SK-N-SH (cell line): ENCODE measurements around the gene DEPP1. TPM values are rescaled to one million over a fixed set of nuclear protein-coding genes. Genes with fewer than 3 reads are reported as not detected.
A peak's percentile ranks its signal among the peaks of the same experiment; 100 is the strongest.

Experiments
- CTCF ChIA-PET: fragments of 300-600, 350-600 bp; formaldehyde crosslinking; extraction: SDS; loops from one replicate; lab custom pipeline; 2021; lab: Yijun Ruan, JAX
- POLR2A ChIA-PET: fragments of 350-600 bp; sonication (Branson Sonifier 250); formaldehyde crosslinking; extraction: SDS; loops from one replicate; lab custom pipeline; 2020; ENCODE audit warnings: antibody characterized with exemption, inconsistent platforms; lab: Yijun Ruan, JAX
- DNase-seq: peaks from one replicate; pipeline ENCODE4 v3.0.0; 2012
- H2AFZ ChIP-seq: fragments of 200-600 bp; sonication (generic); 2 replicates; pipeline ENCODE4 v1.8.1; 2016; ENCODE audit warnings: antibody characterized with exemption, mild to moderate bottlenecking, low read depth
- H3F3A ChIP-seq: fragments of 200-600 bp; sonication (generic); replicated peaks from 2 replicates; pipeline ENCODE3; 2016; ENCODE audit warnings: antibody characterized with exemption, mild to moderate bottlenecking; ENCODE audit not compliant: insufficient read depth
- H3K27ac ChIP-seq, 2 experiments: fragments of 200-500 bp in 1 of 2; fragments of 200-600 bp in 1 of 2; sonication (Bioruptor generic) in 1 of 2; sonication (generic), shearing (Covaris generic) in 1 of 2; 2 replicates each; pipeline versions ENCODE4 v1.5.1 to v1.6.1; 2014 to 2016; ENCODE audit warnings: low read depth in 2 of 2, inconsistent platforms in 1 of 2, low read length in 1 of 2, mild to moderate bottlenecking in 1 of 2, mixed read lengths in 1 of 2
- H3K27me3 ChIP-seq: fragments of 200-600 bp; sonication (generic), shearing (Covaris generic); 2 replicates; pipeline ENCODE4 v1.6.1; 2016; ENCODE audit warnings: mixed run types; ENCODE audit not compliant: insufficient read depth
- H3K36me3 ChIP-seq, 2 experiments: fragments of 200-500 bp in 1 of 2; fragments of 200-600 bp in 1 of 2; sonication (Bioruptor generic) in 1 of 2; sonication (generic) in 1 of 2; replicated peaks in 1 of 2; 2 replicates each; pipeline versions ENCODE3 to v1.5.1; 2014 to 2016; ENCODE audit warnings: low read length in 1 of 2, mild to moderate bottlenecking in 1 of 2; ENCODE audit not compliant: insufficient read depth in 2 of 2, control insufficient read depth in 1 of 2
- H3K4me1 ChIP-seq, 2 experiments: fragments of 200-500 bp in 1 of 2; fragments of 200-600 bp in 1 of 2; sonication (Bioruptor generic) in 1 of 2; sonication (generic), shearing (Covaris generic) in 1 of 2; 2 replicates each; pipeline versions ENCODE4 v1.5.1 to v1.6.1; 2014 to 2016; ENCODE audit warnings: low read depth in 1 of 2, low read length in 1 of 2, mixed run types in 1 of 2; ENCODE audit not compliant: insufficient read depth in 2 of 2, control insufficient read depth in 1 of 2
- H3K4me2 ChIP-seq: fragments of 200-600 bp; sonication (generic), shearing (Covaris generic); 2 replicates; pipeline ENCODE4 v1.6.1; 2017; ENCODE audit warnings: mixed run types
- H3K4me3 ChIP-seq, 2 experiments: fragments of 200-500 bp in 1 of 2; fragments of 200-600 bp in 1 of 2; sonication (Bioruptor generic) in 1 of 2; sonication (generic), shearing (Covaris generic) in 1 of 2; 2 replicates each; pipeline versions ENCODE4 v1.5.1 to v1.8.1; 2014 to 2016; ENCODE audit warnings: low read depth in 2 of 2, inconsistent platforms in 1 of 2, low read length in 1 of 2, mild to moderate bottlenecking in 1 of 2, mixed read lengths in 1 of 2, moderate library complexity in 1 of 2
- H3K79me2 ChIP-seq: fragments of 200-600 bp; sonication (generic); 2 replicates; pipeline ENCODE4 v1.8.1; 2017; ENCODE audit warnings: mild to moderate bottlenecking; ENCODE audit not compliant: insufficient read depth
- H3K9ac ChIP-seq: fragments of 200-600 bp; sonication (generic); 2 replicates; pipeline ENCODE4 v1.6.1; 2017; ENCODE audit warnings: mixed run types
- H3K9me2 ChIP-seq: fragments of 200-600 bp; sonication (generic); 2 replicates; pipeline ENCODE4 v1.6.1; 2017; ENCODE audit warnings: mixed run types
- H3K9me3 ChIP-seq: fragments of 200-600 bp; sonication (generic); 2 replicates; pipeline ENCODE4 v1.6.1; 2017; ENCODE audit warnings: mixed run types, mild to moderate bottlenecking, moderate library complexity
- H4K20me1 ChIP-seq: fragments of 200-600 bp; sonication (generic); 2 replicates; pipeline ENCODE4 v1.6.1; 2017; ENCODE audit warnings: mild to moderate bottlenecking, mixed run types; ENCODE audit not compliant: insufficient read depth
- POLR2AphosphoS5 ChIP-seq: IDR thresholded peaks from 2 replicates; pipeline ENCODE4 v1.6.1; 2012; ENCODE audit warnings: low read depth, low read length
- RAD21 ChIP-seq: IDR thresholded peaks from 2 replicates; pipeline ENCODE4 v1.6.1; 2012; ENCODE audit warnings: mild to moderate bottlenecking, low read length
- SIN3A ChIP-seq: IDR thresholded peaks from 2 replicates; pipeline ENCODE4 v1.6.1; 2012; ENCODE audit warnings: low read depth, mild to moderate bottlenecking, low read length, moderate library complexity, borderline replicate concordance
- TCF12 ChIP-seq: IDR thresholded peaks from 2 replicates; pipeline ENCODE4 v1.4.0; 2012
- WGBS: methylation state at CpG from one replicate; pipeline ENCODE4 v1.1.6; 2017; ENCODE audit warnings: low lambda C conversion rate; 5-methylcytosine and 5-hydroxymethylcytosine counted together
- polyA plus RNA-seq, 3 experiments: library from polyadenylated mRNA; depleted of rRNA; stranded (reverse); fragments of >200 nt; gene quantifications; 2 replicates each; pipeline ENCODE4 v1.2.3, GENCODE V29; 2012
- TF ChIP-seq, protein P1 (sequence below): fragments of 150-350 bp; IDR thresholded peaks from 2 replicates; pipeline ENCODE4 v1.6.1; 2017; ENCODE audit warnings: antibody characterized with exemption, low read length, low read depth, borderline replicate concordance
- TF ChIP-seq, protein P2 (sequence below): fragments of 200-600 bp; sonication (generic); IDR thresholded peaks from 2 replicates; pipeline ENCODE4 v1.6.1; 2017; ENCODE audit warnings: antibody characterized with exemption, mild to moderate bottlenecking, moderate library complexity
- TF ChIP-seq, protein P3 (sequence below): IDR thresholded peaks from 2 replicates; pipeline ENCODE4 v1.4.0; 2012; ENCODE audit warnings: low read depth, borderline replicate concordance

DEPP1 gene
- polyA plus RNA-seq, 1 of the 3 experiments (the other 2 are of a cell fraction), result 5.3 TPM

DNA sequence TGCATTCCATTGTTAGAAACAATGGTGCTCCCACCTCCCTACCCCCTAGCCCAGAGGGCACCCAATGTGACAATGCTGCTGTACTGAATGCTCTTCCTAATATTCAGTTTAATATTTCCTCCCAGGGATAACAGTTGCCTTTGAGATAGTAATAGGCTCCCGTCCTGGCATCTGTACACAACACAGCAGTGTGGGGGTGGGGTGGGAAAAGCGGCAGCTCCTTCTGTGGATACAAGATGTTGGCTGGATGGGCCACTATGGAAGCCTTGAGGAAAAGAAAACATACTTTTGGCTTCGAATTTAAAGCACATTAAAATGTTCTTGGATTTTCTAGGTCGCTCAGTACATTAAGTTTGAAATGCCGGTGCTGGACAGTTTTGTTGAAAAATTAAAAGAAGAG lies 13.0 kb upstream of the DEPP1 start (continued):
- TF ChIP-seq, protein P1, sequence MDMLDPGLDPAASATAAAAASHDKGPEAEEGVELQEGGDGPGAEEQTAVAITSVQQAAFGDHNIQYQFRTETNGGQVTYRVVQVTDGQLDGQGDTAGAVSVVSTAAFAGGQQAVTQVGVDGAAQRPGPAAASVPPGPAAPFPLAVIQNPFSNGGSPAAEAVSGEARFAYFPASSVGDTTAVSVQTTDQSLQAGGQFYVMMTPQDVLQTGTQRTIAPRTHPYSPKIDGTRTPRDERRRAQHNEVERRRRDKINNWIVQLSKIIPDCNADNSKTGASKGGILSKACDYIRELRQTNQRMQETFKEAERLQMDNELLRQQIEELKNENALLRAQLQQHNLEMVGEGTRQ, result no peak
- TF ChIP-seq TCF12, result no peak
- no peak for TF ChIP-seq SIN3A
- TF ChIP-seq, protein P2, sequence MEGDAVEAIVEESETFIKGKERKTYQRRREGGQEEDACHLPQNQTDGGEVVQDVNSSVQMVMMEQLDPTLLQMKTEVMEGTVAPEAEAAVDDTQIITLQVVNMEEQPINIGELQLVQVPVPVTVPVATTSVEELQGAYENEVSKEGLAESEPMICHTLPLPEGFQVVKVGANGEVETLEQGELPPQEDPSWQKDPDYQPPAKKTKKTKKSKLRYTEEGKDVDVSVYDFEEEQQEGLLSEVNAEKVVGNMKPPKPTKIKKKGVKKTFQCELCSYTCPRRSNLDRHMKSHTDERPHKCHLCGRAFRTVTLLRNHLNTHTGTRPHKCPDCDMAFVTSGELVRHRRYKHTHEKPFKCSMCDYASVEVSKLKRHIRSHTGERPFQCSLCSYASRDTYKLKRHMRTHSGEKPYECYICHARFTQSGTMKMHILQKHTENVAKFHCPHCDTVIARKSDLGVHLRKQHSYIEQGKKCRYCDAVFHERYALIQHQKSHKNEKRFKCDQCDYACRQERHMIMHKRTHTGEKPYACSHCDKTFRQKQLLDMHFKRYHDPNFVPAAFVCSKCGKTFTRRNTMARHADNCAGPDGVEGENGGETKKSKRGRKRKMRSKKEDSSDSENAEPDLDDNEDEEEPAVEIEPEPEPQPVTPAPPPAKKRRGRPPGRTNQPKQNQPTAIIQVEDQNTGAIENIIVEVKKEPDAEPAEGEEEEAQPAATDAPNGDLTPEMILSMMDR, result no peak
- TF ChIP-seq POLR2AphosphoS5, result no peak

DNA sequence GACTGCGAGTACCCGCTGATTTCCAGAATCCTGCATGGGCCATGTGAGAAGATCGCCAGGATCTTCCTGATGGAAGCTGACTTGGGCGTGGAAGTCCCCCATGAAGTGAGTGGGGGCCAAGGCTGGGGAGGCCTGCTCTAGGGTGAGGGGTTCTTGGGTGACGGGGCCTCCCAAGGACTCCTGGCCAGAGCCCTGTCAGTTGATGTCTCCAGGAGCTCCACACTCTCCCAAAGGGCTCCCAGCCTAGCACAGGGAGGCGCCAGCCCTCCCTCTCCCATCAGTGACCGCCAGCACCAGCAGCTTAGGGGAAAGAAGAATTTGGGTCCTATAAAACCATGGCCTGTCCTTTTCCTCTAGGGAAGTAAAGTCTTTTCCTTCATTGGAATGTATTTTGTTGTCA lies 12.4 kb upstream of the DEPP1 start:
- no peak for DNase-seq
- POLR2A ChIA-PET, result no interaction called here
- Histone ChIP-seq H3K4me2 (no peak overlapping the region), H2AFZ (no peak overlapping the region), H3K79me2 (no peaks in the 10 kb centered on the region), H3K27ac (no peak overlapping the region), H3K36me3 (no peaks in the 10 kb centered on the region), H3K9me3 (no peaks in the 10 kb centered on the region), H4K20me1 (no peaks in the 10 kb centered on the region), H3K4me1 (no peaks in the 10 kb centered on the region), H3K27me3 (no peaks in the 10 kb centered on the region), H3K9me2 (no peaks in the 10 kb centered on the region), H3K9ac (no peak overlapping the region), H3K4me3 (no peak overlapping the region), H3F3A (no peaks in the 10 kb centered on the region)
- TF ChIP-seq, protein P3, sequence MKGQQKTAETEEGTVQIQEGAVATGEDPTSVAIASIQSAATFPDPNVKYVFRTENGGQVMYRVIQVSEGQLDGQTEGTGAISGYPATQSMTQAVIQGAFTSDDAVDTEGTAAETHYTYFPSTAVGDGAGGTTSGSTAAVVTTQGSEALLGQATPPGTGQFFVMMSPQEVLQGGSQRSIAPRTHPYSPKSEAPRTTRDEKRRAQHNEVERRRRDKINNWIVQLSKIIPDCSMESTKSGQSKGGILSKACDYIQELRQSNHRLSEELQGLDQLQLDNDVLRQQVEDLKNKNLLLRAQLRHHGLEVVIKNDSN, result no peak
- CTCF ChIA-PET, result interaction anchor here (0.8 to 4.5 kb wide), 3 partner anchors 11 to 59 kb away, joined by 3 to 22 read pairs (median 4); no protein-coding TSS in a partner anchor
- 93% methylated on average over 6 of the region's 7 CpGs for WGBS

DNA sequence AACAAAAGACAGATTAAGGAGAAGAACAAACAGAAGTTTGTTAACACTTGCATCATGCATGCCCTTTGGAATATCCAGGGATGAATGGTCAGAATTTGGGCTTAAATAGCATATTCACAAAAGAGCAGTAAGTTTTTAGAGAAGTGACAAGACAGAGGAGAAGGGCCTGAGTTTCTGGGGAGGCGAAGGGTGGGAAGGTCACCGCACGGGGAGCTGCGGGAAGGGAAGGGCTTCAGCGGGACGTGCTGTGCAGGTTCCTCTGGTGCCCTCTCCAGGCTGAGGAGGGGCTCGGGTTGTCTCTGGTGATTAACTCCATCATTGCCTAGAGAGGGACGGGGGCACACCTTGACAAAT lies 11.7 kb upstream of the DEPP1 start:
- no peak for TF ChIP-seq TCF12
- TF ChIP-seq RAD21, result peak; percentile 42
- H2AFZ ChIP-seq, result no peak overlapping the region
- H3K9me3 ChIP-seq, result no peaks in the 10 kb centered on the region
- CTCF ChIA-PET, result interaction anchor here (1.6 to 4.5 kb wide), 2 partner anchors 56 to 58 kb away, joined by 4 to 22 read pairs; no protein-coding TSS in a partner anchor
- 62% methylated on average over 8 of the region's 8 CpGs for WGBS
- no peak overlapping the region for H3K4me2 ChIP-seq
- no peaks in the 10 kb centered on the region for H3K36me3 ChIP-seq
- H3K27ac ChIP-seq, result no peak overlapping the region
- no peaks in the 10 kb centered on the region for H3K79me2 ChIP-seq
- no peak overlapping the region for H3K4me3 ChIP-seq
- DNase-seq, result no peak
- no peaks in the 10 kb centered on the region for H3F3A ChIP-seq
- no peaks in the 10 kb centered on the region for H4K20me1 ChIP-seq
- POLR2A ChIA-PET, result no interaction called here
- no peaks in the 10 kb centered on the region for H3K27me3 ChIP-seq
- H3K4me1 ChIP-seq, result no peaks in the 10 kb centered on the region
- H3K9me2 ChIP-seq, result no peaks in the 10 kb centered on the region
- H3K9ac ChIP-seq, result no peak overlapping the region
